Common myeloid progenitor, CD34-positive (primary cell): ENCODE measurements around the gene C17orf113.
A peak's percentile ranks its signal among the peaks of the same experiment; 100 is the strongest.

Experiments
- CTCF ChIA-PET: fragments of 350-600 bp; sonication (Branson Sonifier 250); formaldehyde crosslinking; loops from one replicate; lab custom pipeline; 2021; ENCODE audit warnings: antibody characterized with exemption; lab: Charles Lee
- POLR2A ChIA-PET: fragments of 350-600 bp; sonication (Branson Sonifier 250); formaldehyde crosslinking; loops from one replicate; lab custom pipeline; 2021; ENCODE audit warnings: antibody characterized with exemption; lab: Charles Lee
- DNase-seq, 3 donors: peaks; one replicate each; pipeline versions ENCODE4 v3.0.0 to v3.0.0-alpha.2; 2013
- H3K27ac ChIP-seq, 2 experiments: 1 replicate in 1 of 2; 2 replicates in 1 of 2; pipeline ENCODE4 v1.7.0; 2013; ENCODE audit warnings: inconsistent platforms in 2 of 2, low read length in 2 of 2, mild to moderate bottlenecking in 2 of 2, low read depth in 1 of 2, moderate library complexity in 1 of 2; ENCODE audit not compliant: severe bottlenecking in 2 of 2, insufficient read depth in 1 of 2, poor library complexity in 1 of 2
- H3K27me3 ChIP-seq, 5 experiments: replicated peaks in 2 of 5; 1 replicate in 3 of 5; 2 replicates in 2 of 5; pipeline versions ENCODE4 v1.6.1 to v1.7.0; 2013; ENCODE audit warnings: low read length in 4 of 5, mild to moderate bottlenecking in 2 of 5, moderate library complexity in 2 of 5, inconsistent platforms in 1 of 5; ENCODE audit not compliant: insufficient read depth in 5 of 5, control insufficient read depth in 4 of 5
- H3K36me3 ChIP-seq, 4 experiments: 1 replicate in 2 of 4; 2 replicates in 2 of 4; pipeline versions ENCODE4 v1.6.1 to v1.7.0; 2013; ENCODE audit warnings: low read length in 3 of 4, control low read depth in 1 of 4, mild to moderate bottlenecking in 1 of 4; ENCODE audit not compliant: control insufficient read depth in 4 of 4, insufficient read depth in 4 of 4
- H3K4me1 ChIP-seq, 4 experiments: 1 replicate in 3 of 4; 2 replicates in 1 of 4; pipeline versions ENCODE4 v1.6.1 to v1.7.1; 2013; ENCODE audit warnings: low read length in 3 of 4, mild to moderate bottlenecking in 3 of 4, control low read depth in 1 of 4, inconsistent platforms in 1 of 4, moderate library complexity in 1 of 4; ENCODE audit not compliant: control insufficient read depth in 4 of 4, insufficient read depth in 4 of 4; ENCODE audit errors: control extremely low read depth in 1 of 4
- H3K4me3 ChIP-seq, 7 experiments: 1 replicate in 4 of 7; 2 replicates in 3 of 7; pipeline versions ENCODE4 v1.5.1 to v1.7.0; 2013; ENCODE audit warnings: mild to moderate bottlenecking in 7 of 7, low read length in 6 of 7, moderate library complexity in 6 of 7, inconsistent platforms in 2 of 7, low read depth in 2 of 7, control low read depth in 1 of 7; ENCODE audit not compliant: insufficient read depth in 4 of 7, control insufficient read depth in 1 of 7; ENCODE audit errors: extremely low read depth in 1 of 7
- H3K9me3 ChIP-seq, 5 experiments: 1 replicate in 4 of 5; 2 replicates in 1 of 5; pipeline versions ENCODE4 v1.6.1 to v1.7.1; 2013; ENCODE audit warnings: low read length in 4 of 5, mild to moderate bottlenecking in 2 of 5, inconsistent platforms in 1 of 5, low read depth in 1 of 5, moderate library complexity in 1 of 5; ENCODE audit not compliant: control insufficient read depth in 4 of 5, insufficient read depth in 2 of 5; ENCODE audit errors: control extremely low read depth in 1 of 5
- WGBS: methylation state at CpG from one replicate; pipeline ENCODE4 v1.1.5; 2013; ENCODE audit not compliant: insufficient coverage; 5-methylcytosine and 5-hydroxymethylcytosine counted together

Gene C17orf113

GRCh38 chr17:42000413-42001133 lies 49.8 kb downstream of the C17orf113 start:
- CTCF ChIA-PET, result interaction anchor here (1.5 kb wide), 1 partner anchor 43 kb away, joined by 3 read pairs; no protein-coding TSS in a partner anchor
- 100% methylated on average over 1 of the region's 3 CpGs for WGBS
- peaks cover 7 to 75% (median 60%) of the 10 kb centered on the region in 4 experiments for H3K36me3 ChIP-seq
- POLR2A ChIA-PET, result no interaction called here
- no peak overlapping the region for H3K27ac ChIP-seq
- no peaks in the 10 kb centered on the region for H3K27me3 ChIP-seq
- no peak for DNase-seq
- H3K4me1 ChIP-seq, result no peaks in the 10 kb centered on the region
- H3K4me3 ChIP-seq, result no peak overlapping the region
- no peaks in the 10 kb centered on the region for H3K9me3 ChIP-seq

GRCh38 chr17:41998497-41998896 lies 51.9 kb downstream of the C17orf113 start:
- no peaks in the 10 kb centered on the region for H3K9me3 ChIP-seq
- H3K36me3 ChIP-seq, result peaks cover 17 to 93% (median 71%) of the 10 kb centered on the region in 4 experiments
- ChIA-PET POLR2A (interaction anchor here (0.6 to 1.1 kb wide), 2 partner anchors 19 to 124 kb away, joined by 3 read pairs; partner anchors contain the start of gene DNAJC7), CTCF (no interaction called here)
- H3K4me1 ChIP-seq, result no peaks in the 10 kb centered on the region
- no peak overlapping the region for H3K4me3 ChIP-seq
- H3K27ac ChIP-seq, result no peak overlapping the region
- no peaks in the 10 kb centered on the region for H3K27me3 ChIP-seq
- DNase-seq, result no peak
- WGBS, result 50% methylated on average over 2 of the region's 2 CpGs

GRCh38 chr17:41996855-41997164 lies 53.6 kb downstream of the C17orf113 start:
- no peak overlapping the region for H3K4me3 ChIP-seq
- H3K27ac ChIP-seq, result peak overlapping the region in 1 of 2 experiments; percentile 34
- H3K36me3 ChIP-seq, result peaks cover 14 to 93% (median 71%) of the 10 kb centered on the region in 4 experiments
- H3K4me1 ChIP-seq, result no peaks in the 10 kb centered on the region
- POLR2A ChIA-PET, result interaction anchor here (1.6 kb wide), 1 partner anchor 9 kb away, joined by 5 read pairs; no protein-coding TSS in a partner anchor
- DNase-seq, result no peak
- H3K27me3 ChIP-seq, result no peaks in the 10 kb centered on the region
- 90% methylated on average over 2 of the region's 2 CpGs for WGBS
- CTCF ChIA-PET, result interaction anchor here (0.9 kb wide), 1 partner anchor 8 kb away, joined by 3 read pairs; no protein-coding TSS in a partner anchor
- H3K9me3 ChIP-seq, result no peaks in the 10 kb centered on the region

GRCh38 chr17:41992576-41992975 lies 57.8 kb downstream of the C17orf113 start:
- Histone ChIP-seq H3K27ac (no peak overlapping the region), H3K27me3 (no peaks in the 10 kb centered on the region), H3K36me3 (peaks cover 19 to 94% (median 71%) of the 10 kb centered on the region in 4 experiments), H3K4me1 (no peaks in the 10 kb centered on the region), H3K4me3 (no peak overlapping the region), H3K9me3 (no peaks in the 10 kb centered on the region)
- WGBS, result 86% methylated on average over 3 of the region's 3 CpGs
- ChIA-PET CTCF (interaction anchor here (1.0 kb wide), 1 partner anchor 139 kb away, joined by 3 read pairs; no protein-coding TSS in a partner anchor), POLR2A (no interaction called here)
- no peak for DNase-seq

GRCh38 chr17:41989702-41990419 lies 60.5 kb downstream of the C17orf113 start:
- peaks cover 23 to 89% (median 68%) of the 10 kb centered on the region in 4 experiments for H3K36me3 ChIP-seq
- H3K27me3 ChIP-seq, result no peaks in the 10 kb centered on the region
- no peaks in the 10 kb centered on the region for H3K9me3 ChIP-seq
- 98% methylated on average over 5 of the region's 5 CpGs for WGBS
- no peak overlapping the region for H3K27ac ChIP-seq
- no peaks in the 10 kb centered on the region for H3K4me1 ChIP-seq
- DNase-seq, result no peak
- POLR2A ChIA-PET, result no interaction called here
- CTCF ChIA-PET, result no interaction called here
- no peak overlapping the region for H3K4me3 ChIP-seq

GRCh38 chr17:41988418-41988817 lies 62.0 kb downstream of the C17orf113 start:
- Histone ChIP-seq H3K27me3 (no peaks in the 10 kb centered on the region), H3K36me3 (peaks cover 17 to 88% (median 71%) of the 10 kb centered on the region in 4 experiments), H3K4me1 (no peaks in the 10 kb centered on the region), H3K4me3 (no peak overlapping the region), H3K9me3 (no peaks in the 10 kb centered on the region), H3K27ac (no peak overlapping the region)
- CTCF ChIA-PET, result no interaction called here
- DNase-seq, result no peak
- POLR2A ChIA-PET, result interaction anchor here (2.0 kb wide), 1 partner anchor 9 kb away, joined by 5 read pairs; no protein-coding TSS in a partner anchor
- no CpG with 5 or more reads among the region's 2 CpGs for WGBS
